Neural cell (in vitro differentiated cells): Measurements from ENCODE around the gene TPSAB1.

Source experiments
- EP300 ChIP-seq: fragments of 450-650 bp; conservative IDR thresholded peaks from 2 replicates; pipeline ENCODE4 v1.6.1; 2014; ENCODE audit warnings: antibody characterized with exemption, mild to moderate bottlenecking, moderate library complexity; ENCODE audit not compliant: poor library complexity, severe bottlenecking
- EZH2 ChIP-seq: fragments of 200-600, 300-800 bp; shearing (Covaris generic), sonication (generic); IDR thresholded peaks from 2 replicates; pipeline ENCODE4 v1.6.1; 2014; ENCODE audit warnings: antibody characterized with exemption, low read length, borderline replicate concordance, mild to moderate bottlenecking; ENCODE audit not compliant: insufficient read depth, poor library complexity, severe bottlenecking
- MXI1 ChIP-seq: fragments of 450-650 bp; conservative IDR thresholded peaks from 2 replicates; pipeline ENCODE4 v1.6.1; 2014; ENCODE audit warnings: antibody characterized with exemption, mild to moderate bottlenecking; ENCODE audit not compliant: poor library complexity, severe bottlenecking
- TAF1 ChIP-seq: IDR thresholded peaks from 2 replicates; pipeline ENCODE4 v1.6.1; 2012; ENCODE audit warnings: low read depth
- TF ChIP-seq, protein P1 (sequence below): fragments of 450-650 bp; IDR thresholded peaks from 2 replicates; pipeline ENCODE4 v1.5.1; 2014; ENCODE audit warnings: antibody characterized with exemption, mild to moderate bottlenecking, moderate library complexity; ENCODE audit not compliant: poor library complexity, severe bottlenecking
- TF ChIP-seq, protein P2 (sequence below): IDR thresholded peaks from 2 replicates; pipeline ENCODE4 v1.6.1; 2012; ENCODE audit warnings: borderline replicate concordance

DNA sequence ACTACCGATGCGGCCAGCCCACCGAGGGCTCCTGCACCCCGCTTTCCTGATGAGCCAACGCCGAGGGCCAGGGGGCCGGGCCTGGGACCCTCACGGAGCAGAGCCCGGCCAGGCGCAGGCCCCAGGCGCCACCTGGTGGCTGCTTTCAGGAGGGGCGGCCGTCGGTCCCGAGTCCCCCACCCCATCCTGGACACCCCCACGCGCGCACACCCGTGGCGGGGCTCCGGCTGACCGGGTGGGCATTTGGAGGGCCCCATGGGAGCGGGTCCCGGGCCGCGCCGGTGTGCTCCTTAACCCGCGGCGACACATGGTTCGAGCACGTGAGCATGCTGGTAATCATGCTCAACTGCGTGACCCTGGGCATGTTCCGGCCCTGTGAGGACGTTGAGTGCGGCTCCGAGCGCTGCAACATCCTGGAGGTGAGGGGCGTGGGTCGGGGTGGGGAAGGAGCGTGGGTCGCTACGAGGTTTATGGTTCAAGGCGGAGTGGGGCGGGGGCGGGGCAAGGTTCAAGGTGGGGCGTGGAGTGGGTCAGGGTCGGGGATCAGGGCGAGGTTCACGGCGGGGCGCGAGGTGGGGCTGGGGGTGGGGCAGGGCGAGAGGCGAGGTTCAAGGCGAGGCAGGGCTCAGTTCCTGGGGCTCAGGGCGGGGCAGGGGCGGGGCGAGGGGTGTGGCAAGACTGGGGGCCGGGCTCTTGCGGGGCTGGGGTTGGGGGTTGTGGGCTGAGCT, 45.7 kb upstream of the TPSAB1 start:
- TF ChIP-seq, protein P1, sequence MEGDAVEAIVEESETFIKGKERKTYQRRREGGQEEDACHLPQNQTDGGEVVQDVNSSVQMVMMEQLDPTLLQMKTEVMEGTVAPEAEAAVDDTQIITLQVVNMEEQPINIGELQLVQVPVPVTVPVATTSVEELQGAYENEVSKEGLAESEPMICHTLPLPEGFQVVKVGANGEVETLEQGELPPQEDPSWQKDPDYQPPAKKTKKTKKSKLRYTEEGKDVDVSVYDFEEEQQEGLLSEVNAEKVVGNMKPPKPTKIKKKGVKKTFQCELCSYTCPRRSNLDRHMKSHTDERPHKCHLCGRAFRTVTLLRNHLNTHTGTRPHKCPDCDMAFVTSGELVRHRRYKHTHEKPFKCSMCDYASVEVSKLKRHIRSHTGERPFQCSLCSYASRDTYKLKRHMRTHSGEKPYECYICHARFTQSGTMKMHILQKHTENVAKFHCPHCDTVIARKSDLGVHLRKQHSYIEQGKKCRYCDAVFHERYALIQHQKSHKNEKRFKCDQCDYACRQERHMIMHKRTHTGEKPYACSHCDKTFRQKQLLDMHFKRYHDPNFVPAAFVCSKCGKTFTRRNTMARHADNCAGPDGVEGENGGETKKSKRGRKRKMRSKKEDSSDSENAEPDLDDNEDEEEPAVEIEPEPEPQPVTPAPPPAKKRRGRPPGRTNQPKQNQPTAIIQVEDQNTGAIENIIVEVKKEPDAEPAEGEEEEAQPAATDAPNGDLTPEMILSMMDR, result peak; percentile 72
- TF ChIP-seq EP300 (no peak), EZH2 (no peak), TAF1 (no peak), MXI1 (no peak)
- TF ChIP-seq, protein P2, sequence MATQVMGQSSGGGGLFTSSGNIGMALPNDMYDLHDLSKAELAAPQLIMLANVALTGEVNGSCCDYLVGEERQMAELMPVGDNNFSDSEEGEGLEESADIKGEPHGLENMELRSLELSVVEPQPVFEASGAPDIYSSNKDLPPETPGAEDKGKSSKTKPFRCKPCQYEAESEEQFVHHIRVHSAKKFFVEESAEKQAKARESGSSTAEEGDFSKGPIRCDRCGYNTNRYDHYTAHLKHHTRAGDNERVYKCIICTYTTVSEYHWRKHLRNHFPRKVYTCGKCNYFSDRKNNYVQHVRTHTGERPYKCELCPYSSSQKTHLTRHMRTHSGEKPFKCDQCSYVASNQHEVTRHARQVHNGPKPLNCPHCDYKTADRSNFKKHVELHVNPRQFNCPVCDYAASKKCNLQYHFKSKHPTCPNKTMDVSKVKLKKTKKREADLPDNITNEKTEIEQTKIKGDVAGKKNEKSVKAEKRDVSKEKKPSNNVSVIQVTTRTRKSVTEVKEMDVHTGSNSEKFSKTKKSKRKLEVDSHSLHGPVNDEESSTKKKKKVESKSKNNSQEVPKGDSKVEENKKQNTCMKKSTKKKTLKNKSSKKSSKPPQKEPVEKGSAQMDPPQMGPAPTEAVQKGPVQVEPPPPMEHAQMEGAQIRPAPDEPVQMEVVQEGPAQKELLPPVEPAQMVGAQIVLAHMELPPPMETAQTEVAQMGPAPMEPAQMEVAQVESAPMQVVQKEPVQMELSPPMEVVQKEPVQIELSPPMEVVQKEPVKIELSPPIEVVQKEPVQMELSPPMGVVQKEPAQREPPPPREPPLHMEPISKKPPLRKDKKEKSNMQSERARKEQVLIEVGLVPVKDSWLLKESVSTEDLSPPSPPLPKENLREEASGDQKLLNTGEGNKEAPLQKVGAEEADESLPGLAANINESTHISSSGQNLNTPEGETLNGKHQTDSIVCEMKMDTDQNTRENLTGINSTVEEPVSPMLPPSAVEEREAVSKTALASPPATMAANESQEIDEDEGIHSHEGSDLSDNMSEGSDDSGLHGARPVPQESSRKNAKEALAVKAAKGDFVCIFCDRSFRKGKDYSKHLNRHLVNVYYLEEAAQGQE, result no peak
